PC-9 (cell line): ENCODE results near the gene RYR2. TPM values are rescaled to one million over a fixed set of nuclear protein-coding genes. Genes with fewer than 3 reads are reported as not detected.

Source experiments
- BruUV-seq: library from RNA; stranded (reverse); fragments of 400-500 nt; replicated peaks from 2 replicates; lab custom pipeline; 2021; lab: Mats Ljungman, UMichigan
- CTCF ChIA-PET: fragments of 300-600 bp; sonication (Branson Sonifier 250); formaldehyde crosslinking; loops from one replicate; lab custom pipeline; 2022; ENCODE audit warnings: antibody characterized with exemption; lab: Charles Lee
- POLR2A ChIA-PET: fragments of 300-600 bp; sonication (Branson Sonifier 250); formaldehyde crosslinking; loops from one replicate; lab custom pipeline; 2022; ENCODE audit warnings: antibody characterized with exemption; ENCODE audit not compliant: unreplicated experiment; lab: Charles Lee
- DNase-seq, 2 experiments: peaks; one replicate each; pipeline versions ENCODE4 v3.0.0 to v3.0.0-alpha.2; 2015 to 2022; ENCODE audit warnings: mixed read lengths in 1 of 2
- H2AFZ ChIP-seq: fragments of 200-600 bp; sonication (generic); 2 replicates; pipeline ENCODE4 v1.8.1; 2017; ENCODE audit warnings: antibody characterized with exemption
- H3F3A ChIP-seq: fragments of 200-600 bp; sonication (generic); 2 replicates; pipeline ENCODE4 v1.8.1; 2017; ENCODE audit warnings: antibody characterized with exemption, mild to moderate bottlenecking, low read depth; ENCODE audit not compliant: insufficient read depth
- H3K27ac ChIP-seq: fragments of 200-600 bp; sonication (generic); 2 replicates; pipeline ENCODE4 v1.6.1; 2016; ENCODE audit warnings: mixed run types
- H3K27me3 ChIP-seq: fragments of 200-600 bp; sonication (generic); 2 replicates; pipeline ENCODE4 v1.6.1; 2016; ENCODE audit warnings: low read depth, mixed run types; ENCODE audit not compliant: insufficient read depth
- H3K36me3 ChIP-seq: fragments of 200-600 bp; sonication (generic); 2 replicates; pipeline ENCODE4 v1.6.1; 2016; ENCODE audit warnings: low read depth, mixed run types
- H3K4me1 ChIP-seq: fragments of 200-600 bp; sonication (generic); replicated peaks from 2 replicates; pipeline ENCODE4 v1.6.1; 2016; ENCODE audit warnings: mixed run types; ENCODE audit not compliant: insufficient read depth
- H3K4me2 ChIP-seq: fragments of 200-600 bp; sonication (generic); 2 replicates; pipeline ENCODE4 v1.6.1; 2017; ENCODE audit warnings: mixed run types
- H3K4me3 ChIP-seq: fragments of 200-600 bp; sonication (generic); 2 replicates; pipeline ENCODE4 v1.6.1; 2016; ENCODE audit warnings: mixed run types
- H3K79me2 ChIP-seq: fragments of 200-600 bp; sonication (generic); 2 replicates; pipeline ENCODE4 v1.6.1; 2017; ENCODE audit warnings: low read depth, mixed run types
- H3K9me2 ChIP-seq: fragments of 200-600 bp; sonication (generic); 2 replicates; pipeline ENCODE4 v1.8.1; 2017; ENCODE audit warnings: mild to moderate bottlenecking; ENCODE audit not compliant: insufficient read depth
- H3K9me3 ChIP-seq: fragments of 200-600 bp; sonication (generic); 2 replicates; pipeline ENCODE4 v1.8.1; 2016; ENCODE audit warnings: low read depth; ENCODE audit not compliant: insufficient read depth
- H4K20me1 ChIP-seq: fragments of 200-600 bp; sonication (generic); 2 replicates; pipeline ENCODE4 v1.8.1; 2017; ENCODE audit not compliant: insufficient read depth
- EZH2 ChIP-seq: fragments of 200-600 bp; sonication (generic); IDR thresholded peaks from 2 replicates; pipeline ENCODE4 v1.8.0; 2017; ENCODE audit warnings: antibody characterized with exemption, low read depth
- intact Hi-C: fragments of 100-400 bp; cut with micrococcal nuclease; formaldehyde crosslinking; loops from one replicate; pipeline ENCODE4 v1.10.0; 2022; ENCODE audit not compliant: unreplicated experiment
- total RNA-seq: library from RNA; stranded (reverse); gene quantifications from 2 replicates; pipeline ENCODE4 v1.2.3, GENCODE V29; 2021
- TF ChIP-seq, protein P1 (sequence below): fragments of 200-600 bp; sonication (generic); conservative IDR thresholded peaks from 2 replicates; pipeline ENCODE4 v1.6.1; 2017; ENCODE audit warnings: mixed run types, antibody characterized with exemption, mild to moderate bottlenecking, moderate library complexity

Gene RYR2
- total RNA-seq, 1 experiment from 2014 or later = not detected

DNA sequence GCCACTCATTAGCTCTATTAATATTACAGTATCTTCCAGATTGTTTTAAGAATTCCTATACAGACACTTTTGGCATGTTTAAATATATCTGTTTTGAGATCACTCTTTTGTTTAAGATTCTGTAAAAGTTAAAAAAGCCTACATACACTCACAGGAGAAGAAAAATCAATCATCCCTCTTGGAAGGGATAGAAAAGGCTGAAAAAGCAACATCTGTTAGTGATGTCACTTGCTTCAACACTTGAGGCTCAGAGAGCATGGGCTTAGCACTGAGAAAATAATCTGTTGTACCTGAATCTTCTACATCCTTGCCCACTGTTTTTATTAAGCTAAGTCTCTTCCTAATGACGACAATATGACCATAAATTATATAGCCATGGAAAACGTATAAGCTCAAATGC, 721.8 kb downstream of the RYR2 start:
- Histone ChIP-seq H3K27me3 (no peaks in the 10 kb centered on the region), H3K4me1 (no peaks in the 10 kb centered on the region), H3K9me2 (no peaks in the 10 kb centered on the region), H2AFZ (no peak overlapping the region), H4K20me1 (no peaks in the 10 kb centered on the region), H3K27ac (no peak overlapping the region), H3K36me3 (no peaks in the 10 kb centered on the region), H3K4me2 (no peak overlapping the region), H3K9me3 (no peaks in the 10 kb centered on the region), H3F3A (no peaks in the 10 kb centered on the region), H3K79me2 (no peaks in the 10 kb centered on the region), H3K4me3 (no peak overlapping the region)
- POLR2A ChIA-PET = no interaction called here
- CTCF ChIA-PET = no interaction called here
- DNase-seq = no peak
- intact Hi-C loops = no loop called here
- TF ChIP-seq, protein P1, sequence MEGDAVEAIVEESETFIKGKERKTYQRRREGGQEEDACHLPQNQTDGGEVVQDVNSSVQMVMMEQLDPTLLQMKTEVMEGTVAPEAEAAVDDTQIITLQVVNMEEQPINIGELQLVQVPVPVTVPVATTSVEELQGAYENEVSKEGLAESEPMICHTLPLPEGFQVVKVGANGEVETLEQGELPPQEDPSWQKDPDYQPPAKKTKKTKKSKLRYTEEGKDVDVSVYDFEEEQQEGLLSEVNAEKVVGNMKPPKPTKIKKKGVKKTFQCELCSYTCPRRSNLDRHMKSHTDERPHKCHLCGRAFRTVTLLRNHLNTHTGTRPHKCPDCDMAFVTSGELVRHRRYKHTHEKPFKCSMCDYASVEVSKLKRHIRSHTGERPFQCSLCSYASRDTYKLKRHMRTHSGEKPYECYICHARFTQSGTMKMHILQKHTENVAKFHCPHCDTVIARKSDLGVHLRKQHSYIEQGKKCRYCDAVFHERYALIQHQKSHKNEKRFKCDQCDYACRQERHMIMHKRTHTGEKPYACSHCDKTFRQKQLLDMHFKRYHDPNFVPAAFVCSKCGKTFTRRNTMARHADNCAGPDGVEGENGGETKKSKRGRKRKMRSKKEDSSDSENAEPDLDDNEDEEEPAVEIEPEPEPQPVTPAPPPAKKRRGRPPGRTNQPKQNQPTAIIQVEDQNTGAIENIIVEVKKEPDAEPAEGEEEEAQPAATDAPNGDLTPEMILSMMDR = no peak
- BruUV-seq = no TSS peak

DNA sequence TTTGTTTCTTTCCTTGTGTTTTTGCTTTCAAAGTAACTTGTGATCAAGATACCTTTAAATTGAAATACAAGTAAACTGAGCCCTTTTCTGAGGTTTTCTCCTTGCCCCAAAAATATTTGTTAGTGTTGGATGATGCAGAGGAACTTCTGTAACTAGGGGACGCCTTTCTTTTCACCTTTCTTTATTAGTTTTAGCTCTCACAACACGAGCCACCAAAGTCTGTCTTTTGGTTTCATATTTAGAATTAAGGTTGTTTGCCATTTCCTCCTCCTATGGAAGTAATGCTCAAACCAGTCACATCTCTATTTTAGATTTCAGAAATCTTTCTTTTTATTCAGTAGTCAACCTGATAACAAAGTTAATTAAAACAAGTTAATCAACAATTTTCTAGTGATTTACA, 727.9 kb downstream of the RYR2 start:
- Histone ChIP-seq H3F3A (no peaks in the 10 kb centered on the region), H4K20me1 (no peaks in the 10 kb centered on the region), H3K79me2 (no peaks in the 10 kb centered on the region), H3K4me1 (no peaks in the 10 kb centered on the region), H3K9me3 (no peaks in the 10 kb centered on the region), H3K4me2 (no peak overlapping the region; the same call in 1 of the 2 replicates), H3K4me3 (no peak overlapping the region), H3K9me2 (no peaks in the 10 kb centered on the region), H2AFZ (no peak overlapping the region), H3K36me3 (no peaks in the 10 kb centered on the region), H3K27me3 (no peaks in the 10 kb centered on the region), H3K27ac (no peak overlapping the region)
- BruUV-seq = no TSS peak
- intact Hi-C loops = no loop called here
- TF ChIP-seq, protein P1 = no peak
- no peak for TF ChIP-seq EZH2
- ChIA-PET CTCF (no interaction called here), POLR2A (no interaction called here)
- DNase-seq = no peak

DNA sequence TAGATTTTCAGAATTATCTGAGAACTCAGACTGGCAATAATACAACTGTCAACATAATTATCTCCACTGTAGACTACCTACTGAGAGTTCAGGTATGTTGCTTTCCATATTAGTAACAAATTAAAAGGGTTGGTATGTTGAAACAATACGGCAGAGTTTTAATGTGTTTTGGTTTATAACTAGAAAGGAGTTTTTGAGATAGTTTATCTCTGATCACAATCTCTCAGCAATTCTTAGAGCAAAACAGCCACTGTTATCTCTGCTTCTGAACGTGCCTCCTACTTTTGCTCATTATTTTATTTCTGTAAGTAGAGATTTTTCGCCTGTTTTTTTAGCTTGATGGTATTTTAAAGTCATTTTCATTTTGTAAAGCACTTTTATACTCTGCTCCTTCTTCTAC, 730.0 kb downstream of the RYR2 start:
- Histone ChIP-seq H3K9me2 (no peaks in the 10 kb centered on the region), H3K4me1 (no peaks in the 10 kb centered on the region), H3K27me3 (no peaks in the 10 kb centered on the region), H3K4me2 (no peak overlapping the region), H2AFZ (no peak overlapping the region), H4K20me1 (no peaks in the 10 kb centered on the region), H3K36me3 (no peaks in the 10 kb centered on the region), H3F3A (no peaks in the 10 kb centered on the region), H3K9me3 (no peaks in the 10 kb centered on the region), H3K27ac (no peak overlapping the region), H3K79me2 (no peaks in the 10 kb centered on the region), H3K4me3 (no peak overlapping the region)
- TF ChIP-seq, protein P1 = no peak
- no peak for TF ChIP-seq EZH2
- POLR2A ChIA-PET = no interaction called here
- CTCF ChIA-PET = no interaction called here
- intact Hi-C loops = no loop called here
- no TSS peak for BruUV-seq
- DNase-seq = no peak
